Thyroid gland (tissue), 4 donors: ENCODE data around the gene NANOS3. TPM values are rescaled to one million over a fixed set of nuclear protein-coding genes. Genes with fewer than 3 reads are reported as not detected.

Experiments used
- DNase-seq, 2 donors: peaks; one replicate each; pipeline ENCODE4 v3.0.0-alpha.2; 2019
- H3K27ac ChIP-seq, 3 donors: fragments of 200-600 bp; sonication (generic); 1 replicate in 2 of 3; 2 replicates in 1 of 3; pipeline ENCODE4 v1.5.1; 2016 to 2019; ENCODE audit warnings: mild to moderate bottlenecking in 1 of 3, moderate library complexity in 1 of 3
- H3K27me3 ChIP-seq: fragments of 200-600 bp; sonication (generic); one replicate; pipeline ENCODE4 v1.5.1; 2019
- H3K36me3 ChIP-seq, 2 donors: fragments of 200-600 bp; sonication (generic); one replicate each; pipeline ENCODE4 v1.5.1; 2016 to 2019
- H3K4me1 ChIP-seq, 2 donors: fragments of 200-600 bp; sonication (generic); one replicate each; pipeline ENCODE4 v1.5.1; 2017 to 2019
- H3K4me3 ChIP-seq, 3 donors: fragments of 200-600 bp; sonication (generic); replicated peaks in 1 of 3; 1 replicate in 2 of 3; 2 replicates in 1 of 3; pipeline ENCODE4 v1.5.1; 2016; ENCODE audit warnings: mild to moderate bottlenecking in 1 of 3
- H3K9me3 ChIP-seq: fragments of 200-600 bp; sonication (generic); one replicate; pipeline ENCODE4 v1.5.1; 2017
- CTCF ChIP-seq, 6 experiments: fragments of 200-600 bp in 3 of 6; fragments of 450-650 bp in 3 of 6; sonication (generic) in 3 of 6; IDR thresholded peaks; one replicate each; pipeline ENCODE4 v1.5.1; 2016 to 2019; ENCODE audit warnings: antibody characterized with exemption in 6 of 6, mild to moderate bottlenecking in 2 of 6, inconsistent platforms in 1 of 6, moderate library complexity in 1 of 6
- POLR2A ChIP-seq, 2 donors: fragments of 450-650 bp; IDR thresholded peaks; one replicate each; pipeline ENCODE4 v1.6.1; 2017; ENCODE audit warnings: antibody characterized with exemption in 2 of 2, mild to moderate bottlenecking in 2 of 2, moderate library complexity in 1 of 2
- WGBS, 2 donors: methylation state at CpG; one replicate each; pipeline ENCODE4 v1.1.5; 2017; 5-methylcytosine and 5-hydroxymethylcytosine counted together
- intact Hi-C: fragments of 100-400 bp; cut with DNase I; formaldehyde crosslinking; loops from one replicate; pipeline ENCODE4 v1.15.1; 2023
- total RNA-seq, 4 donors: library from RNA; depleted of rRNA; stranded (reverse); fragments of >200 nt; gene quantifications; one replicate each; pipeline ENCODE4 v1.2.3, GENCODE V29; 2016

Gene NANOS3
- total RNA-seq, 4 donors from 2014 or later, result not detected

- 89 to 98% methylated on average over 5 to 9 of the region's 12 CpGs for WGBS, 2 donors
- TF ChIP-seq CTCF (IDR thresholded peaks at IDR 0.05) (no peak), POLR2A (IDR thresholded peaks at IDR 0.05) (no peak)
- no peaks in the 10 kb centered on the region for H3K27me3 ChIP-seq
- no peaks in the 10 kb centered on the region for H3K36me3 ChIP-seq
- no peak overlapping the region for H3K4me3 ChIP-seq
- H3K27ac ChIP-seq, result no peak overlapping the region
- intact Hi-C loops, result no loop called here
- peaks cover 6 to 35% of the 10 kb centered on the region in 2 donors for H3K4me1 ChIP-seq
- no peak for DNase-seq
- no peaks in the 10 kb centered on the region for H3K9me3 ChIP-seq
Measured at GRCh38 chr19:13882836-13883235, 5.9 kb downstream of the NANOS3 start.

GRCh38 chr19:13883516-13884064, 6.7 kb downstream of the NANOS3 start:
- Histone ChIP-seq H3K4me1 (peaks cover 6 to 35% of the 10 kb centered on the region in 2 donors), H3K36me3 (no peaks in the 10 kb centered on the region), H3K9me3 (no peaks in the 10 kb centered on the region), H3K4me3 (no peak overlapping the region), H3K27me3 (no peaks in the 10 kb centered on the region), H3K27ac (no peak overlapping the region)
- no peak for TF ChIP-seq CTCF (IDR thresholded peaks at IDR 0.05)
- TF ChIP-seq POLR2A (IDR thresholded peaks at IDR 0.05), result no peak
- intact Hi-C loops, result no loop called here
- WGBS, 2 donors, result 85% methylated on average over 10 of the region's 10 CpGs
- no peak for DNase-seq

DNA sequence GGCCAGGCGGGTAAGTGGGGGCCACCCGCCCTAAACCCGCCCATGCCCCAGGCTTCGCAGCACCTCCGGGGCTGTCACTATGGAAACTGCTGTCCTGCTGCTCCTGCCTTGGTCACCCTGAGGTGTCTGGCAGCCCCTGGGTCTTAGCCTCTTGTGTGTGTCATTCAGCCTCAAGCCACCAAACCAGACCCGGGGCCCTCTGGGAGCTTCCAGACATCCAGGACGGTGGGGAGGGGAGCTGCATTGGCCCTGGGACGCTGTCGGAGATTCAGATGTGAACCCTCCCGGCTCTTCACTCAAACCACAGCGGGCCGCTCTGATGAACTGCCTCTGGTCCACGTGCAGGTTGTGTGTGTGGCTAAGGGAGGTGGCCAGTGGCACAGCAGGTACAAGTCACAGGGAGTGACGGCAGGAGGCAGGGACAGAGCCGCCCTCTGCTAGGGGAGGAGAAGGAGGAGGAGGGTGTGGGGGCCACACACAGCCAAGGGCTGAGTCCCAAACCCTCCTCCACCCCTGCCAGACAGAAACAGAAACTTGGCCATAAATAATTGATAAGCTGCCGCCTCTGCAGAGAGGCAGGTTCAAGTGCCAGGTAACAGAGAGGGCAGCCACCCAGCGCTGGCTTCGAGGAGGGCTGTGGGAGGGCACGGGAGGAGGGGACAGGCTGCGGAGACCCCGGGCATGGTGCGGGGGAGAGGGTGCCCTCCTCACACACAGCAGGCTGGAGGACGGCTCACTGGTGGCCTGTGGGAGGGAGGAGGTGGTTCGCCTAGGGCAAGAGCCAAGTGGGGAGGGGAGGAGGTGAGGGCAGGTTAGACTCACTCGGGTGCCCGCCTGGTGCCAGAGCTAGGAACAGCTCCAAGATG, 8.0 kb downstream of the NANOS3 start:
- peak overlapping the region in 1 of 3 donors; percentile 10 for H3K4me3 ChIP-seq
- 41 to 46% methylated on average over 24 to 25 of the region's 26 CpGs for WGBS, 2 donors
- intact Hi-C loops, result no loop called here
- no peaks in the 10 kb centered on the region for H3K9me3 ChIP-seq
- no peaks in the 10 kb centered on the region for H3K27me3 ChIP-seq
- DNase-seq, result peak; percentile 67 to 73
- H3K4me1 ChIP-seq, result peaks cover 6 to 32% of the 10 kb centered on the region in 2 donors
- no peak overlapping the region for H3K27ac ChIP-seq
- no peaks in the 10 kb centered on the region for H3K36me3 ChIP-seq
- TF ChIP-seq POLR2A (IDR thresholded peaks at IDR 0.05), result no peak
- peak in 1 of 6 experiments; percentile 27 for TF ChIP-seq CTCF (IDR thresholded peaks at IDR 0.05)

DNA sequence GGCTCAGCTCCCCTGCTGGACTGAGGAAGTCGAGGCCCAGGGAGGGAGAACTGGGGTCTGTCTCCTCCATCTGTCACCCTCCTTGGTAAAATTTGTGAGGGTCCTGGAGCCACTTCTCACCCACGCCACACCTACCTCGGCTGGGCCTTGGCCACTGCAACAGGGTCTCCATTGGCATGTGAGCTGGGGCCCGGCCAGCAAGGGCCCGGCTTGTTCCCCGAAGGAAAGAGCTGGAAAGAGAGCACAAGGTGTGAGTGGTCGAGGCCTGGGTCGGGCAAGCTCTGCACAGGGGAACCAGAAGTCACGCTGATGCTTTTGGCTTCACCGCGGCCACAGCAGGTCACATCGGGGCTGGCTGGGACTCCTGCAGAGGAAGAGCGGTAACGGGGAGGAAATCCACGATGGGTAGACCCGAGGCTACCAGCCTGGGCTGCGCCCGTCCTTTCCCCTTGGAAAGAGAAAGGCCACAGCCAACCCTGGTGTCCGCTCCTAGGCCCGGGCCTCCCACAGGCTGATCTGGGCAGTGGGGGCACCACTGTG, 9.0 kb downstream of the NANOS3 start:
- H3K36me3 ChIP-seq, result no peaks in the 10 kb centered on the region
- DNase-seq, result no peak
- H3K27me3 ChIP-seq, result no peaks in the 10 kb centered on the region
- peaks cover 0 to 25% of the 10 kb centered on the region in 2 donors for H3K4me1 ChIP-seq
- H3K9me3 ChIP-seq, result no peaks in the 10 kb centered on the region
- TF ChIP-seq CTCF (IDR thresholded peaks at IDR 0.05), result no peak
- TF ChIP-seq POLR2A (IDR thresholded peaks at IDR 0.05), result no peak
- WGBS, 2 donors, result 86 to 90% methylated on average over 20 of the region's 20 CpGs
- no peak overlapping the region for H3K27ac ChIP-seq
- H3K4me3 ChIP-seq, result no peak overlapping the region
- intact Hi-C loops, result no loop called here

DNA sequence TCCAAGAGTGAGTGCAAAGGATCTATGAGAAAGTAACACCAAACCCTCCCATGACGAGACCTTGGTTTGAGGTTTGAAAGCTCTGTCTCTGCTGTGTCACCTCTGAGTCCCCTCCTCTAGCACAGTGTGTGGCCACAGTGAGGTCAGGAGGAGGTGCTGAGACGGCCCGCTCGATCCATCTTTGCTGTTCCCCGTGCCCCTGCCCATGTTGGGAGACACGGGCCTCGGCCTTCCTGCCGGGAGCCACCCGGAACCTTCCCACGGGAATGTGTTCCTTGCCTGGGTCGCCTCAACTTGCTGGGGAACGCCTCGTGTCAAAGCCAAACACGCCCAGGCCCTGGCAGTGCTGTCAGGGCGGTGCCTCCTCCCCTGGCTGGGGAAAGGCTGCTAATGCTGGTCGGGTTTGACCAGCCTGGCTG, 10.1 kb downstream of the NANOS3 start:
- H3K27ac ChIP-seq, result no peak overlapping the region
- H3K9me3 ChIP-seq, result no peaks in the 10 kb centered on the region
- WGBS, 2 donors, result 74 to 85% methylated on average over 8 to 16 of the region's 16 CpGs
- H3K36me3 ChIP-seq, result no peaks in the 10 kb centered on the region
- H3K4me3 ChIP-seq, result no peak overlapping the region
- TF ChIP-seq POLR2A (IDR thresholded peaks at IDR 0.05) (no peak), CTCF (IDR thresholded peaks at IDR 0.05) (no peak)
- intact Hi-C loops, result no loop called here
- peaks cover 0 to 14% of the 10 kb centered on the region in 2 donors for H3K4me1 ChIP-seq
- H3K27me3 ChIP-seq, result no peaks in the 10 kb centered on the region
- DNase-seq, result no peak
